Stimulated activated naive CD8-positive, alpha-beta T cell treated with anti-CD3 and anti-CD28 coated beads, Interleukin-15, amount 100 ng/mL, for 72 hours (primary cell): ENCODE measurements around the gene GTPBP4.
"Not testable (repeated sequence)": the region's sequence is repeated elsewhere in the genome, so short reads cannot be mapped to it uniquely, and the experiment has no call there.

ENCODE experiments used
- ATAC-seq: fragments of 150-1000 bp; cut with Tn5 transposase; 2 replicates; pipeline ENCODE4 v1.10.0; 2021; ENCODE audit warnings: mild to moderate bottlenecking, moderate library complexity
- DNase-seq, 2 donors: peaks; one replicate each; pipeline ENCODE4 v3.0.0; 2021 to 2022
- H3K27ac Mint-ChIP-seq, 2 donors: one replicate each; pipeline ENCODE4 v1.8.0; 2022; ENCODE audit warnings: mild to moderate bottlenecking in 2 of 2, mixed read lengths in 2 of 2, moderate library complexity in 2 of 2
- H3K27me3 Mint-ChIP-seq: one replicate; pipeline ENCODE4 v1.8.0; 2022; ENCODE audit warnings: mixed read lengths
- H3K4me1 Mint-ChIP-seq: one replicate; pipeline ENCODE4 v1.8.0; 2022; ENCODE audit warnings: mild to moderate bottlenecking, mixed read lengths
- H3K4me3 Mint-ChIP-seq, 2 donors: one replicate each; pipeline ENCODE4 v1.8.0; 2022; ENCODE audit warnings: mild to moderate bottlenecking in 2 of 2, mixed read lengths in 2 of 2, moderate library complexity in 1 of 2
- H3K9me3 Mint-ChIP-seq, 2 donors: one replicate each; pipeline ENCODE4 v1.8.0; 2022; ENCODE audit warnings: mixed read lengths in 2 of 2

Gene GTPBP4

DNA sequence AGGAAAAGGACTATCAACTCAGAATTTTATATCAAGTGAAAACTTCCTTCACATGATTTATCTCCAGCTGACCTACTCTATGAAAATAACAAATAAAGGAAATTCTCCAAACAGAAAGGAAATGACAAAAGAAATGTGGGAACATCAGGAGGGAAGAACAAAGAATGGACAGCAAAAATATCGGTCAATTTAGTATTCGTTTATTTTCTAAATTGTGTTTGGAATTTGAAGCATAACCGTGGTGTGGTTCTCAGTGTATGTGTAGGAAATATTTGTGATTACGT is 76.7 kb downstream of the GTPBP4 start:
- DNase-seq (no peak), ATAC-seq (no peak)
- Mint-ChIP-seq H3K27ac (no peak overlapping the region), H3K9me3 (no peaks in the 10 kb centered on the region), H3K4me3 (no peak overlapping the region), H3K4me1 (peaks cover 93% of the 10 kb centered on the region), H3K27me3 (no peaks in the 10 kb centered on the region)

GRCh38 chr10:1066734-1067133 is 78.5 kb downstream of the GTPBP4 start:
- not testable (repeated sequence) for H3K27me3 Mint-ChIP-seq, H3K9me3 Mint-ChIP-seq, DNase-seq, H3K4me3 Mint-ChIP-seq, ATAC-seq
- Mint-ChIP-seq H3K4me1 (peaks cover 79% of the 10 kb centered on the region), H3K27ac (peak overlapping the region in 1 of 2 donors; percentile 4)

GRCh38 chr10:1068380-1069361 is 80.4 kb downstream of the GTPBP4 start:
- H3K4me1 Mint-ChIP-seq, result peaks cover 63% of the 10 kb centered on the region
- H3K4me3 Mint-ChIP-seq, result no peak overlapping the region
- H3K27ac Mint-ChIP-seq, result no peak overlapping the region
- ATAC-seq (peak; percentile 73), DNase-seq (no peak)
- H3K27me3 Mint-ChIP-seq, result no peaks in the 10 kb centered on the region
- no peaks in the 10 kb centered on the region for H3K9me3 Mint-ChIP-seq
